HG03571 (cell line): ENCODE results near the gene ZNF438.

Experiments used
- ATAC-seq: cut with Tn5 transposase; IDR thresholded peaks from one replicate; pipeline ENCODE4 v1.9.1; 2021; ENCODE audit not compliant: unreplicated experiment

Gene ZNF438

GRCh38 chr10:30829901-30830300 is 201.8 kb downstream of the ZNF438 start:
- no peak for ATAC-seq

GRCh38 chr10:30828680-30829079 is 203.0 kb downstream of the ZNF438 start:
- no peak for ATAC-seq

GRCh38 chr10:30828164-30828563 is 203.5 kb downstream of the ZNF438 start:
- ATAC-seq = no peak

- no peak for ATAC-seq
Measured at GRCh38 chr10:30827531-30828120, 204.0 kb downstream of the ZNF438 start.

GRCh38 chr10:30826679-30827078 is 205.0 kb downstream of the ZNF438 start:
- ATAC-seq = no peak

- no peak for ATAC-seq
Measured at GRCh38 chr10:30825495-30825894, 206.2 kb downstream of the ZNF438 start.

GRCh38 chr10:30825022-30825421 is 206.6 kb downstream of the ZNF438 start:
- no peak for ATAC-seq

GRCh38 chr10:30823651-30824050 is 208.0 kb downstream of the ZNF438 start:
- ATAC-seq = no peak

- no peak for ATAC-seq
Measured at GRCh38 chr10:30822693-30823465, 208.8 kb downstream of the ZNF438 start.

- ATAC-seq = no peak
Measured at GRCh38 chr10:30821994-30822692, 209.5 kb downstream of the ZNF438 start.

GRCh38 chr10:30821261-30821993 is 210.2 kb downstream of the ZNF438 start:
- ATAC-seq = no peak

- no peak for ATAC-seq
Measured at GRCh38 chr10:30820261-30820991, 211.2 kb downstream of the ZNF438 start.

GRCh38 chr10:30819341-30820181 is 212.1 kb downstream of the ZNF438 start:
- no peak for ATAC-seq

- no peak for ATAC-seq
Measured at GRCh38 chr10:30818854-30819253, 212.8 kb downstream of the ZNF438 start.

GRCh38 chr10:30818010-30818660 is 213.5 kb downstream of the ZNF438 start:
- ATAC-seq = no peak

GRCh38 chr10:30817541-30817940 is 214.1 kb downstream of the ZNF438 start:
- no peak for ATAC-seq

GRCh38 chr10:30816820-30817171 is 214.9 kb downstream of the ZNF438 start:
- ATAC-seq = no peak

GRCh38 chr10:30816159-30816819 is 215.4 kb downstream of the ZNF438 start:
- no peak for ATAC-seq
